GM19467 (cell line): Measurements from ENCODE around the gene CFP.
"Not testable (repeated sequence)": the region's sequence is repeated elsewhere in the genome, so short reads cannot be mapped to it uniquely, and the experiment has no call there.

Source experiments
- ATAC-seq: cut with Tn5 transposase; IDR thresholded peaks from one replicate; pipeline ENCODE4 v1.9.1; 2021; ENCODE audit warnings: mild to moderate bottlenecking, moderate library complexity; ENCODE audit not compliant: unreplicated experiment

Gene CFP

DNA sequence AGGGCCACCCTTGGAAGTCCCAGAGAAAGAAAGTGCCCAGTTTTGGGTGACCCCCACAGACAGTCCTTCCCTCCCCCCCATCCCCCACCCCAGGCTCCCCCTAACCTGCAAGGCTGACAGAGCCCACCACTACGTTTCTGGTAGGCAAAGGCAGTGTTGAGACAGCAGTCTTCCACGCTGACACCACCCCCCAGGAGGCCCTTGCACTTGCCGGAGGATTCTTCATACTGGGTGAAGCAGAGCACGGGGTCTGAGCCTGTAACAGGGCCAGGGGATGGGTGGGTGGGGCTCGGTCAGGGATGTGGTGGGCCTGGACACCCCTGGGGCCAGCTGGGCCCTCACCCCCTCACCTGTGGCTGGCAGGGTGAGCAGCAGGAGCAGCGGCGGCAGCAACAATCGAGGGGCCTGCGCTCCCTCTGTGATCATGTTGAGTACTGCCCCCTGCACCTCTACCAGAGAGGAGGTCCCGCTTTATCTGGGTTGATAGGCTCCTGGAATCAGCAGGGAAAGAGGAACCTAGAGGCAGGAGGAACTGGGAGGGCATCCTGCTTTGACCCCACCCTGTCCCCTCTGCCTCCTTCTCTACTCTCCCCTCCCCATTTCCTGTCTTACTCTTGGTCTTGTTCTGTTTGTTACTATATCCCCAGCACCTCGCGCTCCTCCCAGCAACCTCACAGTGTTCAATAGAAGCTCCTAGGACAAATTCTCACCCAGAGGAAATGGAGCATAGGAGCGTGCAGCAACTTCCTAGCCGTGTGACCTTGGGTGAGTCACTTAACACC lies at the start of gene CFP:
Gene CFP, minus strand, starts transcription at position 512 of the 782 bp plus-strand sequence. Its CDS starts 86 bp downstream, at position 426.
- no peak for ATAC-seq

DNA sequence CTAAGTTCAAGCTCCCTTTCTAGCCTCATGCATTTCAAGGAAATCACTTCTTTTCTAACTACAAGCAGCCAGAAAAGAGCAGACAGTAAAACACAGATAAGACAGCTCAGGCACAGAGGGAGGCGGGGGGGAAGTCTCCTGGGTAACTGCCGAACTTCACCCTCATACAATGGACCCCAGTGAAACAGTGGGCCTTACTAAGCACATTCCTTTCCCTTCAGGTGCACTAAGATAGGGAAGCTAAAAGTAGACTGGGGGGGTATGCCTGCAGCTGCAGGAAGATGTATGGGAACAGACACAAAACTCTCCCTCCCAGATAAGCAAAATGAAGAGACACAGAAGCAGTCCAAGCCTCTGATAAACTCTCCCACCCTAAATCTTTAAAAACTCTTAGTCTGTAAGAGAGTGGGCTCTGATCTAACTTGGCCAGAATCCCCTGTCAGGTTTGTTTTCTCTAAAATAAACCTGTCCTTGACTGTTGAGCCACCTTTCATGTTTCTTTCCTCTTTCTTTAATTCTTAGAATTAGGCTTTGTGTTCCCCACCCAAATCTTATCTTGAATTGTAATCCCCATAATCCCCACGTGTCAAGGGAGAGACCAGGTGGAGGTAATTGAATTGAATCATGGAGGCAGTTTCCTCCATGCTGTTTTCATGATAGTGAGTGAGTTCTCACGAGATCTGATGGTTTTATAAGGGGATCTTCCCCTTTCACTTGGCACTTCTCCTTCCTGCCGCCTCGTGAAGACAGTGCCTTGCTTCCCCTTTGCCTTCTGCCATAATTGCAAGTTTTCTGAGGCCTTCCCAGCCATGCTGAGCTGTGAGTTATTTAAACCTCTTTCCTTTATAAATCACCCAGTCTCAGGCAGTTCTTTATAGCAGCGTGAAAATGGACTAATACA lies 46.5 kb upstream of the CFP start:
- not testable (repeated sequence) for ATAC-seq

DNA sequence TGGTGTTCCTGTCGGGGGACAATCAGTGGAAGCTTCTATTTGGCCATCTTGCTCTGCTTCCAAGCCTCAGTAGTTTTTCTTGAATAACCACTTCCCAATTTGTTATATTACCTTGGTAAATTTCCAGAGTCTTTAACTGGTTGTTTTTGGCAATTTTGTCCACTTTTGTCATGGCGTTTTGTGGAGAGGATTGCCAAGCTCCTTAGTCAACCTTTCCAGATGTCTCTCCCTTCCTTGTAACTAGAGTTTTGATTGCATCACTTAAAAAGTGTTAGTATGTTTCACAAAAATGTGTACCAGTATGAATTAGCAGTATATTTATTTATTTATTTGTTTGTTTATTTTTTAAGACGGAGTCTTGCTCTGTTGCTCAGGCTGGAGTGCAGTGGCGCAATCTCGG lies 45.0 kb upstream of the CFP start:
- ATAC-seq: no peak

DNA sequence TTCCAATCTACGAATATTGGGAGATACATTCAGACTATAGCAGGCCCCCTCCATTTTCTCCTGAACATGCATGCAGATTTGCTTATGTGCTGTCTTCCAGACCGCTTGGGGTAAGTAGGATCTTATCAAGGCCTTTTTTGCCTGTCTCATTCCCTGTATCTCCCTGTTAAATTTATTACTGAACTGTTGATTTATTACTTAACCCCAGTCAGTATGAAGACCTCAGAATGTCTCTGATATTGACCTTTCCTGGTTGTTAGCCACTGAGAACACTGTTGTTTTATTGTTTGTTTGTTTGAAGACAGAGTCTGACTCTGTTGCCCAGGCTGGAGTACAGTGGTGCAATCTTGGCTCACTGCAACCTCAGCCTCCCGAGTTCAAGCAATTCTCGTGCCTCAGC lies 36.1 kb upstream of the CFP start:
- not testable (repeated sequence) for ATAC-seq

DNA sequence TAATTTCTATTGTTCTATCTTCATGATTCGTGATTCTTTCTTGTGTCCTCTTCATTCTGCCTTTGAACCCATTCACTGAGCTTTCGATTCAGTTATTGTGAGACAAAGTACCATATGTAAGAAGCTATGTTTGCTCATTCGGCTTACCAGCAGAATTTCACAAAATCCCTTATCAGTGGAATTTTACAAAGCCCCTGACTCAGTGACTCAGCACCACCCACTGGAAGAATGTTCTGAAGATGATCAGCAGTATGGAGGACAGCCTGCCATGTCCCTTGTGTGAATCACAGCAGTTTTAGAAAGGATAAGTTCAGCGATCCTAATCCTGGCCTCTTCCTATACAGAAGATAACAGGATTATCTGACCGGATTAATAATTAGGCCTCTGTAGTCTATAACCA lies 35.0 kb upstream of the CFP start:
- ATAC-seq: no peak

DNA sequence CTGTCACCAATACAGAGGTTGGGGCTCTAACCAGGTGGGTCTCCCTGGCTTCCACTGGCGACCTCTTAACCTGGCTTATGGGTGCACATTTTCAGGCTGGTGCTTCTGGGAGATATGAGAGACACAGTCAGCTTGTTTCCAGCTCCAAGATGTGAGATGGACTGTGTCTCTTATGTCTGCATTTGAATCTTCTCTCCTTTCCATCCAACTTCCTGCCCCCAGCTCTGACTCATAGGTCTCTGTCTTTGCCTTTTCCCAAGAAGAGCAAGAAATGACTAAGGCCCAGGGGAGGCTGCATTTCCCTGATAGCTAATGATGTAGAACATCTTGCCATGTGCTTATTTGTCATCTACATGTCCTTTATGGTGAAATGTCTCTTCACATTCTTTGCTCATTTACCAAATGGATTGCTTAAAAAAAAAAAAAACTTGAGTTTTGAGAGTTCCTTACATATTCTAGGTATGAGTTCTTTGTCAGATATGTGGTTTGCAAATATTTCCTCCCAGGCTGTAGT lies 32.5 kb upstream of the CFP start:
- ATAC-seq: no peak

DNA sequence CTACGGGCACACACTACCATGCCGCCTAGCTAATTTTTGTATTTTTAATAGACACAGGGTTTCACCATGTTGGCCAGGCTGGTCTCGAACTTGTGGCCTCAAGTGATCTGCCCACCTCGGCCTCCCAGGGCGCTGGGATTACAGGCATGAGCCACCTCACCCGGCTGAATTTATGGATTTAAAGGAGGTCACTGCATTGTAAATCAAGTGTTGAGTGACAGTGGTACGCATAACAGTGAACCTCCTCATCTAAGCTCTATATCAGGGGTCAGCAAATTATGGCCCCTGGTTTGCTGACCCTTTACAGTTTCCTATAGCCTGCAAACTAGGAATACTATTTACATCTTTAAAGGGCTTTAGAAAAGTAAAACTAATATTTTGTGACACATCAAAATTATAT lies 31.8 kb upstream of the CFP start:
- no peak for ATAC-seq

DNA sequence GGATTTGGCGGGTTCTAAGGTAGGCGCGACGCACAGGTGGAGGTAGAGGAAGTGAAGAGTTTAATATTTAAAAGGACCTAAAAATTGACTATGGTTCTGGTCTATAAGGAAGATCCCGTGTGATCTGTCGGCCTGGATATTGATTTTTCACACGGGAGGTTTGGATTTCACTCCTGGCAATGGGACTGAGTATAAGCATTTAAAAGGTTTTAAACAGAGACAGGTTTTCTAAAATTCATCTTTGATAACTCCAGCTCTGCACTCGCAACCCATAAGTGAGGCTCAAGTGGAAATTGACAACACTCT lies 29.6 kb upstream of the CFP start:
- no peak for ATAC-seq

DNA sequence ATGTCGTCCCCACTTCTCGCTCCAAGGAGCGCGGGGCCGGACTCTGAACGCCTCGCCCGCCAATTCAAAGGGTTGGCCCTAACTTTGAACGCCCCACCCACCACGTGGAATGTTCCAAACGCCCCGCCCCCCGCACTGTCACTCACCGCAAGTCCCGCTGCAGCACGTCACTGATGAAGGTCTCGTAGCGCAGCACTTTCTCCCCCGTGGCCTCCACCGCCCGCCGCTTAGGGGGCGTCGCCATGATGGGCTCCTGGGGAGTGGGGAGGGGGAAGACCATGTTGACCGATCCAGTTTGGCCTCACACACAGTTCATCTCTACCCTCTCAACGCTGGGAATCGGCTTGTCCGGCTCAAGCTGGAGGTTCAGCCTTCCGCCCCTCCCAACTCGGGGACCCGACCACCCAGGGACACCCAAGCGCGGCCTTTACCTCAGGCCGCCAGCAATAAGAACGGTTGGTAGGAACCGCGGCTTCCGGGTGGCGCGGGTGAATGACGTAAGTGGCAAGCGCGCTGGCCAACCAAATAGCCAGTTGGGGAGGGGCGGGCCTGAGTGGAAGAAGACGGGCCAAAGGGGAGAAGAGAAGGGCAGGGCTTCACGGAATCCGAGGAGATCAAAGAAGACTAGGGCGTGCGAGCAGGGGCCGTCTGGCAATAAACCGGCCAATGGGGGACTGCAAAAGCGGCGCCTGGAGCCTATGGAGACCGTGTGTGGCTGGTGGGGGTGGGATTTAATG lies 29.1 kb upstream of the CFP start, which contains the start of gene UXT:
Gene UXT, minus strand, starts transcription at position 497 of the 737 bp plus-strand sequence. Its CDS starts 253 bp downstream, at position 244.
- ATAC-seq: peak; percentile 75

DNA sequence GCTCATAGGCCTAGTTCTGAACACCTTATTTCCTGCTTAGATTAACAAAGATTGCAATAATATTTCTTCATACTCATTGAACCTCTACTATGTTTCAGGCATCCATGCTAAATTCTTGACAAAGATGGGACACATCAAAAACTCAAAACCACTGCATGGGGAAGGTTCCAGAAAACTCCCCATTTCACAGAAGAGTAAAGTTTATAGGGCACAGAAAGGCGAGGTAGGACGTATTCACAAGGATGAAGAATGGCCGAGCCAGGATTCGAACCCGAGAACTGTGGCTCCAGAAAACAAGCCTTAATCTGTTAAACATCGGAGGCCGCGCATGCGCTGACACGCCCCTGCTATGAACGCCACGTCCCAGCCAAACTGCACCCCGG lies 28.6 kb upstream of the CFP start:
- ATAC-seq: no peak

DNA sequence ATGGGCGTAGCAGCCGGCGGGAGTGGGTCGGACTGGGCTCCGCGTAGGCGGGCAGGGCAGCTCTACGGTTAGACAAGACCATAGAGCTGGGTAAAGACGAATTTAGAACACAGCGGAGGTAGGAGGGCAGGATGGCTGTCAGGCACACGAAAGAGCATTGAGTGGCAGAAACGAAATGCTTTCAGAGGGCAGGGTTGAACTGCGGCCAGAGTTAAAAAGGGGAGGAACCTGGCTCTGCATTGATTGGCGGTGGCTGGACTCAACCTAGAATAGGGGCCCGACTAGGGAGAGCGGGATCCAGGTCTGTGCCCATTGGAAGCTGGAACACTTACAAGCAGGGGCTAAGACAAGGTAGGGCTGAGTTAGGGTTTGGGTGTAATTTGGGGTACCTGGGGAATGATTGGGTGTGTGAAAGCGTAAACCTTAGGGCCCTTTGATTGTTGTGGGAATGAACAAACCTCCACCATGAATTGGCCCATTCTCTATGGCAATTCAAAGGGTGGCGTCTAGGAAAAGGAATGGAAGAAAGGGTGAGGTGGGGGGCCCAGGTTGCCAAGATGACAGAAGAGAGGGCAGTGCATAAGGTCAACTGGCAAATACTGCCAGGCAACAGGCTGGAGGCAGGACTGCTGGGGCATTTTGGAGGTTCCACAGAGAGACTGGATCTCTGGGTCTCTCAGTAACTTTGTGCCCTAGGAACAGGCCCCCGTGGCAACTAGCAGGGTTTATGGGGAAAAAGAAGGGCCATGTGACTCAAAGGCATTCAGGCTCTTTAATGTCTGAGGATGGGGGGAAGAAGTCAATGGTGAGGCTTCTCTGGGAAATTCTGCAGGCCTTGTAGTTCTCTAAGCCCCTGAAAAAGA lies 21.5 kb upstream of the CFP start:
- no peak for ATAC-seq

DNA sequence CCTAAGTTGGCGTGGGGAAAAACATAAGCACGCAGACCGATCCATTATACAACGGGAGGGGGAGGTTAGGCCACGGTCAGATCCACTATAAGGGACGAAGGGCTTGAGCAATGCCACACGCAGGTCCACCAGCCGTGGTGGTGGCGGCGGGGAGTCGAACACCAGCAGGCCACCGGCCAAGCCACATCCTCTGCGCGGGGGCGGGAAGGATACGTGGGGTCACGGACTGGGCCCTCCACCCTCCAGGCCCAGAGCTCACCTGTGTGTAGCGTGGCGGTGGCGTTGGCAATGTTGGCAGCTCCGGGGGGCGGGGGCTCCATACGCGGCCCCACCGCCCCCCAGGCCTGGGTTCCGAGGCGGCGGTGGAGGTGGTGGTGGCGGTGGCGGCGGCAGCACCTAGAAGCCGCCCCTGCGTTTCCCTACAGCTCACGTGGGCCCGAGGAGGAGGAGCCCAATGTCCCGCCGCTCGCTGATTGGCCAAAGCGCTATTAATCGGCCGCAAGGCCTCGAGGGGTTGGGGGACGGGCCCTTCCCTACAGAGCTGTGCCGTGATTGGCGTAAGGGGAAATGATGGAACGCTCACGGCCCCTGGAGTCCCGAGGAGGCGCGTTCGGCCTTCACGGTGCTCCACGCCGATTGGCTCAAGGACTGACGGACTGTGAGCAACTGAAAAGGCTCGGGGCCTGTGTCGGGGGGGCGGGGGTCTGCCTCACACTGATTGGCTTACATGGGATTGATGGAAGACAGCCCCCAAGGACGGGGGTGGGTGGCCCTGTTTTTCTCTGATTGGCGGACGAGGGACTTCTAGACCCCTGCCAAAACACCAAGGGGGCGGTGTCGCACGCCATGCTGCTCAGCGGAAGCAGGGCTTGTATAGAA lies 20.7 kb upstream of the CFP start, which contains the start of gene ELK1:
Gene ELK1, minus strand, starts transcription at position 400 of the 879 bp plus-strand sequence. CDS start 9,122 bp downstream, outside the sequence.
- ATAC-seq: peak; percentile 86

DNA sequence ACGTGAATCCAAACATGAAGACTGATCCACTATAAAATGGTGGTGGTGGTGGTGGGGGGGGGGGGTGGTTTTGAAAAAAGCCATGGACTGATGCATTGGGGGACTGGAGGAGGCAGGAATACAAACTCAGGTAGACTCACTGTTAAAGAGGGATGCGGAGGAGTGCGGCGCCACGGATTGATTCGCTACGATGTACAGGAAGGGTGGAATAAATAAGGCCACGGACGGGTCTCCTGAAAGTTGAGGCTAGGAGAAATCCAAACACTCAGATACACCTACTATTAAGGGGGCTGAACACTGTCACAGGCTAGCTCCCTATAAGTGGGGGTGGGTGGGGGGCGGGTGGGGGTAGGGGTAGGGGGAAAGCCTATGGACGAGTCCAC lies 20.0 kb upstream of the CFP start:
- ATAC-seq: no peak

DNA sequence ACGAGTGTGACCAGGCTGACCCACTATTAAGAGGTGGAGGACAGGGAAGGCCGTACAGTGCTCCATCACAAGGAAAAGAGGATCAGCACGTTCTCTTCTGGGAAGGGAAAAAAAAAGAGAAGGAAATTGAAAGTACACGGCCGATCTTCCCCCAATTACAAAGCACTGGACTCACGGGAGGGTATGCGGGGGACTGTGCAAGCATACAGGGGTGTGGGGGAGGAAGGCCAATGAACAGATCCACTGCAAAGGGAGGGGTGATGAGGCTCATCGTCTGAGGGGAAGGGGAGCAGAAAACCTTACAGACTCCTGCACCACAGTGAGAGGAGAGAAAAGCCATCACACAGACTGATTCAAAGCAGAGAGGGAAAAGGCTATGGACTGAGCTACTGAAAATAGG lies 19.5 kb upstream of the CFP start:
- no peak for ATAC-seq

DNA sequence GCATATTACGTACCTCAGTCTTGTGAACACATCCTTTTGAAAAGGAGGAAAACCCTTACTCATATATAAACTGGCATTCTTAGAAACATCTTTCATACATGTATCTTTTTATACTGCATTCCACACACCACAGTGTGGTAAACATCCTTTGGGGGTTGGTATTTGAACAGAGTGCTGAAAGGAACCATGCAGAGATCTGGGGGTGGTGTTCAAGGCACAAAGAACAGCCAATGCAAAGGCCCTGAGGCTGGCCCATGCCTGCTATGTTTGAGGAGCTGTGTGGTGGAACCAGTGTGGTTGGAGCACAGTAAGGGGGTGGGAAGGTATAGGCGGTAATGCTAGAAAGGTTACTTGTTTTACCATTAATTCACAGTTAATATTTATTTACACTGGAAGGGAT lies 18.6 kb upstream of the CFP start:
- ATAC-seq: no peak

DNA sequence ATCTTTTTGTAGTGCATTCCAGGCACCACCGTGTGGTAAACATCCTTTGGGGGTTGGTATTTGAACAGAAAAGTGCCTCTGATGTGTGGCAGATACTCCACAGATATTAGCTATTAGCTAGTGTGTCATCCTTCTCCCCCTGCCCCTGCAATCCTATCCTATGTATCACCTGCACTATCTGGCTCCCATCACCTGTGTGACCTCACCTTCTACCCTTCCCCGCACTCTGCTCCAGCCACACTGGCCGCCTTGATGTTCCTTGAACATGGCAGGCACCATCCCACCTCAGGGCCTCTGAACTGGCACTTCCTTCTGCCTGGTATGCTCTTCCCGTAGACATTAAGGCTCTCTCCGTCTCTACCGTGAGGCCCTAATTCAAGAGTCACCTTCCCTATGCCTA lies 16.9 kb upstream of the CFP start:
- ATAC-seq: no peak

DNA sequence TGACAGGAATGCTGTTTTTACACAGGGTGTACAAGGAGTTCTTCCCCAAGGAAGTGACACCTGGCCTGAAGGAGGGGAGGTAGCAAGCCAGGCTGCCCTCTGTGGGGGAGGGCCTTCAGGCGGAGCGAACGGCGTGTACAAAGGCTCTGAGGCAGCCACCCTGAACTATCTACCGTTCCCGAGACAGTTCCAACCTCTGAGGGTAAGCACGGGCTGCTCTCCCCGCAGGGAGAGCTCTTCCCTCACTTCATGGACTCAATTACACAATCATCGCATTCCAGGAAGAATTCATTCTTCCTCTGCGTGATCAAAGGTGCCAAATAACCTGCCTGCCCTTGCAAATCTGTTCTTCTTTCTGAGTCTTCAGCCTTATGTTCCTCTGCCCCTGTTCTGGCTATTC lies 15.8 kb upstream of the CFP start:
- no peak for ATAC-seq

DNA sequence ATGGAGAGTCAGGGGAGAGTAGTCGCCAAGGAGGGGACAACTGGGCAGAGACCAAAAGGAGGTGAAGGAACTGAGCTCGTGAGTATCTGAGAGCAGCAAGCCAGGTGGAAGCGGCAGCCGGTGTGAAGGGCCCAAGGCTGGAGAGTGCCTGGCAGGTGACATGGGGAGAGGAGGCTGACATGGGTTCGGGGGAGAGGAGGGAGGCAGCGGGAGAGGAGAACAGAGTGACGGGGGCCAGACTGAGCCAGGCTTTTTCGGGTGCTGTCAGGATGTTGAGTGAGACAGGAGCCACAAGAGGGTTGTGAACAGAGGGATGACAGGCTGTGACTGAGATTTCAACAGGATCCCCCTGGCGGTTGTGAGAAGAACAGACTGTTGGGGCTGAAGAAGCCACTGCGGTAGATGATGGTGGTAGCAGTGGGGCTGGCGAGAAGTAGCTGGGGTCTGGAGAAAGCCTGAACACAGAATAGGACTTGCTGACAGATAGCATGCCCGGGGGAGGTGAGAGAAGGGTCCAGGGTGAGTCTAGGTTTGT lies 14.9 kb upstream of the CFP start:
- no peak for ATAC-seq

DNA sequence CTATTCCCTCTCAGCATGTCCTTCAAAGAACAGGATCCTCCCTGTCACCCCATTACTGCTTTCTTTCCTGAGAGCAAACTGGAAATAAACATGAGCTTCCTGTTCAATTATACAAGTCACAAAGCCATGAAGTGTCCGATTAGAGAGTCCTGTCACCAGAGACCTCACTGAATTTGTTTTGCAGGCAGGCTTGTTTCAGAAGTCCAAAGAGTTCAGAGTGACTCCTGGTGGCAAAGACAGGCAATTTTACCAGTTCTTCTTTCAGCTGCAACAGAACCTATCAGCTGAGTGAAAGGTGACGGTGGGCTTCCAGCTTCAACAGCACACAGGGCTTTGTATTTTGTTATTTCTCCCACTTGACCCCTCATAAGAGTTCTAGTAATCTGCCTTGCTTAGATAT lies 14.2 kb upstream of the CFP start:
- ATAC-seq: no peak
